ENCODE measurements around the gene SMYD3. TPM values are rescaled to one million over a fixed set of nuclear protein-coding genes. Genes with fewer than 3 reads are reported as not detected.

Gene SMYD3
- polyA plus RNA-seq, 3 donors from 2014 or later = 48.4 to 57.5 (median 50.8) TPM

DNA sequence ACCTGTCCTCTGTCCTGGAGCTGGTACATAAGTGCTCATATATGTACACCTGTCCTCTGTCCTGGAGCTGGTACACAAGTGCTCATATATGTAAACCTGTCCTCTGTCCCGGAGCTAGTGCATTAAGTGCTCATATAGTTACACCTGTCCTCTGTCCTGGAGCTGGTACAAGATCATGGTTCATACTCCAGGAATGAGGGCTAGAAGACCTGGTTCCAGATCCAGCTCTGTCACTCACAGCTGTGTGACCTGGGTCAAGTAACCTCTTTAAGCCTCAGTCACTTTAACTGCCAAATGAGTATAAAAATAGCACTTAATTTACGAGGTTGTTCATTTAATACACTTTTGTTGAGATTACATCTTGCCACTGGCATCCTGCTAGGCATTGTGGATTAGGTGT is 28.0 kb downstream of the SMYD3 start:
- H3K27ac Mint-ChIP-seq = no peak overlapping the region
- H3K36me3 Mint-ChIP-seq = no peaks in the 10 kb centered on the region
- peaks cover 23 to 29% of the 10 kb centered on the region in 2 donors for H3K4me1 Mint-ChIP-seq
- no peaks in the 10 kb centered on the region for H3K27me3 Mint-ChIP-seq (ENCODE audit: low read depth in 3 of 3)
- no peaks in the 10 kb centered on the region for H3K9me3 Mint-ChIP-seq
- DNase-seq = no peak
- H3K4me3 Mint-ChIP-seq = no peak overlapping the region

DNA sequence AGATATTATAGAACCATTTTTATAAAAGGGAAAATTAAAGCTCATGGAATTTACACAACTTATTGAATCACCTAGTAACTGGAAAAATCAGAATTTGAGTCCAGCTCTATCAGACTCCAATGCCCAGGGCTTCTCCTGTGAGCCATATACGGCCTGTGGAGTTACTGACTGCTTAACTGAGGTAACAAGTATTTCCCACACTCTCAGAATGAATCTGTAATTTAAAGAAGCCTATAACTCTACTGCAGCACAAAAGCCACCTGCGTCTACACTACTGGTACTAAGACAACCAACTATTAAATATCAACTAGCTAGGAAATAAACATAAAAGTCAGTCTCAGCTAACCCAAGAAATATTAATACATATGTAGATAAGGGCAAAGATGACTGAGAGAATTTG is 29.4 kb downstream of the SMYD3 start:
- Mint-ChIP-seq H3K4me1 (peaks cover 13 to 16% of the 10 kb centered on the region in 2 donors), H3K27ac (no peak overlapping the region), H3K27me3 (ENCODE audit: low read depth in 3 of 3) (no peaks in the 10 kb centered on the region), H3K9me3 (no peaks in the 10 kb centered on the region), H3K4me3 (no peak overlapping the region), H3K36me3 (no peaks in the 10 kb centered on the region)
- DNase-seq = no peak

DNA sequence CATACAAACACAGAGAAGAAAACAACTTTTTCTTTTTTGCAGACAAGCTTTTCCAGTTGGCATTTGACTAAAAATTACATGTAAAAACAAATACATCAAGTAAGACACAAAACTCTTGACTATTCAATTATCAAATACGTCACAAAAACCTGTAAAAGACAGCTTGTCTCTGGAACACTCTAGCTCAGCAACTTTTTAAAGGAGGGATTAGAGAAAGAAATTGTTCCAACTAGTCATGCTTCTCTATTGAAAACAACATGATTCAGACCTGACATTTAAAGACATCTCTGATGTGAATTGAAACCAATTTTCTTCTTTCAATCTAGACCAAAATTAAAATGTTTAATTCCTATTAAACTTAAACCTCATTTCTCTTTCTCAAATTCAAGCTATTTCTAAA is 30.3 kb downstream of the SMYD3 start:
- no peaks in the 10 kb centered on the region for H3K9me3 Mint-ChIP-seq
- H3K4me1 Mint-ChIP-seq = peaks cover 16 to 18% of the 10 kb centered on the region in 2 donors
- H3K36me3 Mint-ChIP-seq = no peaks in the 10 kb centered on the region
- no peak for DNase-seq
- no peak overlapping the region for H3K4me3 Mint-ChIP-seq
- H3K27ac Mint-ChIP-seq = no peak overlapping the region
- no peaks in the 10 kb centered on the region for H3K27me3 Mint-ChIP-seq (ENCODE audit: low read depth in 3 of 3)

DNA sequence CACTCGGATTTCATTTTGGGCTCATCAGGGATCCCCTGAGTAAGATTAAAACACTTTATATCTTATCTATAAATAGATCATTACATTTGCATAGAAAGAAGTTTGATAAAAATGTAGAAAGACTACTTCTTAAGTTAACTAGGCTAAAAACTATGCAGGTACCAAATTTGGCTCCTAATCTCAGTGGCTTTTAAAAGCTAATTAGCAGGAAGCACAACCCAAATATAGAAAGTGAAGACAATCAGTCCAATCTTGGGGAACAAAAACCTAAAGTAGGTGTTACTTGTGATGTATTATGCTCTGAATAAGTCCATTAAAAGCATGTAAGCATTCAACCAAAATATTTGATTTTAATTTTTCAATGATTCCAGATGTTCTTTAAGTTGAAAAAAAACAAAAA is 35.4 kb downstream of the SMYD3 start:
- peaks cover 6% of the 10 kb centered on the region in 2 donors for H3K4me1 Mint-ChIP-seq

DNA sequence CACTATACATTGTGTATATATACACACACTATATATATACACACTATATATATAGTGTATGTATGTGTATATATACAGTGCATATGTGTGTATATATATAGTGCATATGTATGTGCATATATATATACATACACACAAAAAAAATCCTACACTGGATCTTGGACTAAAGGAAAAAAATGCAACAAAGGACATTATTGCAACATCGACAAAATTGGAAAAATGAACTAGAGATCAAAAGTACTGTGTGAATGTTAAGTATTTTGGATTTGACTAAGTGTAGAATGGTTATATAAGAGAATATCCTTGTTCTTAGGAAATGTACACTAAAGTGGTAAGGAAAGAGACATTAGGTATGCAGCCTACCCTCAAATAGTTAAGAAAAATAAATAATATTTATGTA is 36.5 kb downstream of the SMYD3 start:
- H3K4me1 Mint-ChIP-seq = peaks cover 4 to 6% of the 10 kb centered on the region in 2 donors
- H3K27me3 Mint-ChIP-seq (ENCODE audit: low read depth in 3 of 3) = no peaks in the 10 kb centered on the region
- no peak overlapping the region for H3K4me3 Mint-ChIP-seq

More for the DNA sequence above, 35.4 kb downstream of the SMYD3 start:
- H3K36me3 Mint-ChIP-seq = no peaks in the 10 kb centered on the region
- DNase-seq = no peak
- H3K9me3 Mint-ChIP-seq = no peaks in the 10 kb centered on the region
- no peak overlapping the region for H3K27ac Mint-ChIP-seq
- H3K4me3 Mint-ChIP-seq = no peak overlapping the region
- no peaks in the 10 kb centered on the region for H3K27me3 Mint-ChIP-seq (ENCODE audit: low read depth in 3 of 3)

DNA sequence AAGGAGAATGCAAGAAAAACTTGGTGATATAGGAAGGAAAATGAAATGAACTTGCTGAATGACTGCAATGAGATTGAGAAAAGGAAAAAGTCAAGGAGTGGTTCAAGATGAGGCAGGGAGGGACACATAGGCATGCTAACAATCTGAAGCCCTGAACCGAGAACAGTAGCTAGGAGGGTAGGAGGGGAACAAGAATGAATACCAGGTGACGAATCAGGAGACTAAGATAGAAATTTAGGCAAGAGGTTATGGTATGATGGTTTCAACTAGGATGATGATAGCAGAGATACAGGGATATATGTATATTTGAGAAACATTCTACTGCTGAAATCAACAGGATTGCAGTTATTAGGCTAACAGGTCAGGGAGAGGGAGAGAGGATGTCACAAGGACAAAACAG is 44.1 kb downstream of the SMYD3 start:
- H3K4me1 Mint-ChIP-seq = peaks cover 20 to 36% of the 10 kb centered on the region in 2 donors
- peaks cover 6 to 7% (median 6%) of the 10 kb centered on the region in 3 donors for H3K36me3 Mint-ChIP-seq
- H3K27ac Mint-ChIP-seq = no peak overlapping the region
- no peak overlapping the region for H3K4me3 Mint-ChIP-seq
- H3K9me3 Mint-ChIP-seq = no peaks in the 10 kb centered on the region
- DNase-seq = no peak
- no peaks in the 10 kb centered on the region for H3K27me3 Mint-ChIP-seq (ENCODE audit: low read depth in 3 of 3)

More for the DNA sequence above, 36.5 kb downstream of the SMYD3 start:
- no peaks in the 10 kb centered on the region for H3K9me3 Mint-ChIP-seq
- no peak overlapping the region for H3K27ac Mint-ChIP-seq
- no peaks in the 10 kb centered on the region for H3K36me3 Mint-ChIP-seq
- no peak for DNase-seq

DNA sequence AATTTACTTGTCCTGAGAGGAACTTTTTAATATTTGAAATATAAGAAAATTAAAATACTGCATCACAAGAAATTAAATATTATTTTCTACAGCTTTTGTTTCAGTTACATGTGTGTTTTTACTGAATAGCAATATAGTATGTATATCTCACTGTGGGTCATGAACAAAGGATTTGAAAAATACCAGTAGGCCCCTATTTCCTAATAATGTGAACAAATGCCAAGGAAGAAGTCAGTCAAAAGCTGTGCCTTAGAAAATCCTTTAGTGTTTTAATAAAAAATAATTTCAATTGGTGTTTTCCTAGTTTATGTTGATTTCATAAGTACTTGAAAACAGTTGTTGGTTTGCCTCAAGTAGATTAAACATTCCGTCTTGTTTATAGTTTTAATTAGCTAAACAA is 46.7 kb downstream of the SMYD3 start:
- Mint-ChIP-seq H3K4me3 (no peak overlapping the region), H3K27me3 (ENCODE audit: low read depth in 3 of 3) (no peaks in the 10 kb centered on the region), H3K4me1 (peaks cover 21 to 39% of the 10 kb centered on the region in 2 donors), H3K27ac (no peak overlapping the region), H3K9me3 (no peaks in the 10 kb centered on the region), H3K36me3 (peaks cover 6 to 7% (median 6%) of the 10 kb centered on the region in 3 donors)
- no peak for DNase-seq

DNA sequence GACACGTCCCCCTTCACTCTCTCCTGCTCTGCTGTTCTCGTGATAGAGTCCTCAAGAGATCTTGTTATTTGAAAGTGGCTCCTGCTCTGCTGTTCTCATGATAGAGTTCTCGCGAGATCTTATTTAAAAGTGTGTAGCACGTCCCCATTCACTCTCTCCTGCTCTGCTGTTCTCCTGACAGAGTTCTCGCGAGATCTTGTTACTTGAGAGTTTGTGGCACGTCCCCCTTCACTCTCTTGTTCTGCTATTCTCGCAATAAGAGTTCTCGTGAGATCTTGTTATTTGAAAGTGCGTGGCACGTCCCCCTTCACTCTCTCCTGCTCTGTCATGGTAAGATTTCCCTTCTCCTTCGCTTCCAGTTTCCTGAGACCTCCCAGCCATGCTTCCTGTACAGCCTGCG is 47.9 kb downstream of the SMYD3 start:
- peaks cover 6 to 7% (median 6%) of the 10 kb centered on the region in 3 donors for H3K36me3 Mint-ChIP-seq
- H3K4me3 Mint-ChIP-seq = no peak overlapping the region
- no peak for DNase-seq
- H3K9me3 Mint-ChIP-seq = no peaks in the 10 kb centered on the region
- no peak overlapping the region for H3K27ac Mint-ChIP-seq
- H3K4me1 Mint-ChIP-seq = peaks cover 21 to 39% of the 10 kb centered on the region in 2 donors
- no peaks in the 10 kb centered on the region for H3K27me3 Mint-ChIP-seq (ENCODE audit: low read depth in 3 of 3)

DNA sequence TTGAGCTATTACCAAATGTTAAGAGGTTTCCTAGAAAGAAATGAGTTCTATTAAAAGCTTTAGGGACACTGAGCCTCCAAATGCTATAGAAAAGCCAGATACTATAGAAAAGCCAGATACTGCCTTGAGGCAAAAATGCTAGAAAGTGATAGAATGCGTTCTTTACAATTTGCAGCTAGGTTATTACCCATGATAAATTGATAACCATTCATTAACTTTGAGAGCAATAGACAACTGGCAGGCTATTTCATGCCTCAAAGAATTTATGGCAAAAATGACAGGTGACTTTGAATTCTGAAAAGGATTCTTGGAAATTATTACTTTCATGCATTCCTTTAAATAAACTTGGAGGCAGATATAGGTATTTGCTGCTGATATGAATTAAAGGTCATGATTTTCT is 51.6 kb downstream of the SMYD3 start:
- Mint-ChIP-seq H3K36me3 (peaks cover 0 to 6% (median 6%) of the 10 kb centered on the region in 3 donors), H3K27ac (no peak overlapping the region), H3K4me3 (no peak overlapping the region), H3K4me1 (peaks cover 15 to 29% of the 10 kb centered on the region in 2 donors), H3K27me3 (ENCODE audit: low read depth in 3 of 3) (no peaks in the 10 kb centered on the region), H3K9me3 (no peaks in the 10 kb centered on the region)
- DNase-seq = no peak

DNA sequence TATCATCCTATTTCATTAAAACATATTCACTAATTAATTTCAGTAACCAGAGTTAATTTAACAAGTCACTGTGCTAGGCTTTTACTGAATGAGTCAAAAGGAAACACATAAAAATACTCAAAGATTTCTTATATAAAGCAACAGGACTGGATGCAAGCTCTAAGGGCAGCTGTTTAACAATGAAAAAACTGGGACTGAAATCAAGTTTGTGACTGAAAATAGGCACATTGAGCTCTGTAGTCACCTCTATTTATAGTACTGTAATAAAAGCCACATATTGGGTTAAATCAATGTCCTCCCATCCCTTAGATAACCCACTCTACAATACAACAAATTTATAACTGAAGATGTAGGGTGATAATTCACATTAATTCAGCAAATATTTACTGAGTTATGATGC is 52.4 kb downstream of the SMYD3 start:
- H3K27me3 Mint-ChIP-seq (ENCODE audit: low read depth in 3 of 3) = no peaks in the 10 kb centered on the region
- H3K4me1 Mint-ChIP-seq = peaks cover 10 to 20% of the 10 kb centered on the region in 2 donors
- H3K36me3 Mint-ChIP-seq = peaks cover 0 to 6% (median 3%) of the 10 kb centered on the region in 3 donors
- H3K4me3 Mint-ChIP-seq = no peak overlapping the region
- H3K9me3 Mint-ChIP-seq = no peaks in the 10 kb centered on the region
- H3K27ac Mint-ChIP-seq = no peak overlapping the region
- DNase-seq = no peak

DNA sequence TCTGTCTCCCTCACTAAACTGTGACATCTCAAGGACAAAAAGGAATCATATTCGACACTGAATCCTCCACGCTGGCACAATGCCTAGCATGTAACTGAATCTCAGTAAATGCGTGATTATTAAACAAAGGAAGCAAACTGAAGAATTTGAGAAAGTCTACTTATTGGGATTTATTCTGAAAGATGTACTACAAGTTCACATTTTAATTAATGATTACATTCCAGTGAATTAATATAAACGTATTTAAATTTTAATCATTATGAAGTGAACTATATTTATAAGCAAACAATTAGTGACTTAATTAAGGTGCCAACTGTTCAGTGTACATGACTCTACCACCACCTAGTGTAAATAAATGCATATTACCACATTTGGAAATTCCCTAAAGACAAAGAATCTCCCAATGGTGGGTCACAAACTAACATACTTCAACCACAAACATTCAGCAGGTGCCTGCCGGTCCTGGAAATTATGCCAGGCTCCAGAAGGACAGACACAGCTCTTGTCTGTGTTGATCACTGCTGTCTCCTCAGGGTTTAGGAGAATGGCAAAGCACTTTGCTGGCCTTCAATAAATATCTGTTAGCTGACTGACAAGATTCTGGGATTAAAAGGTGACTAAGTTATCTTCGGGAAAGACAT is 56.3 kb downstream of the SMYD3 start:
- H3K9me3 Mint-ChIP-seq = no peaks in the 10 kb centered on the region
- peaks cover 0 to 8% (median 4%) of the 10 kb centered on the region in 3 donors for H3K36me3 Mint-ChIP-seq
- H3K27ac Mint-ChIP-seq = no peak overlapping the region
- H3K4me1 Mint-ChIP-seq = peaks cover 3 to 7% of the 10 kb centered on the region in 2 donors
- H3K27me3 Mint-ChIP-seq (ENCODE audit: low read depth in 3 of 3) = no peaks in the 10 kb centered on the region
- DNase-seq = peak in 2 of 3 donors; percentile 1 to 8
- no peak overlapping the region for H3K4me3 Mint-ChIP-seq

DNA sequence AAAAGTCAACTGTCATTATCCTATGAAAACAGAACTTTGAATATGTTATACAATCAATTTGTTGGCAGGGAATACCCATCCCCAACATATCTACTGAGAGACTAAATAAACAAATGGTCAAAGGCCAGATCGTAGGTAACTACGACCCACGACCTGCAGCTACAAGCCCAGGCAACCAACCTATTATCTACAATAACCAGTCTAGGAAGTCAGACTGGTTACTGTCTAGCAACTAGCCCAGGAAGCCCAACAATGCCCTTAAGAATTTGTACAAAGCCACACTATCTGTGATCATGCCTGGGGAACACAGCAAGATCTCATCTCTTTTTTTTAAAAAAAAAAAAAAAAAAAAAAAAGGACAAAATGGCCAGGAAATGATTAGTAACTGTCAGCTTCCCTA is 58.7 kb downstream of the SMYD3 start:
- DNase-seq = no peak
- no peaks in the 10 kb centered on the region for H3K27me3 Mint-ChIP-seq (ENCODE audit: low read depth in 3 of 3)
- peaks cover 3 to 7% of the 10 kb centered on the region in 2 donors for H3K4me1 Mint-ChIP-seq
- no peak overlapping the region for H3K27ac Mint-ChIP-seq
- H3K9me3 Mint-ChIP-seq = no peaks in the 10 kb centered on the region
- peaks cover 0 to 8% (median 4%) of the 10 kb centered on the region in 3 donors for H3K36me3 Mint-ChIP-seq
- no peak overlapping the region for H3K4me3 Mint-ChIP-seq

DNA sequence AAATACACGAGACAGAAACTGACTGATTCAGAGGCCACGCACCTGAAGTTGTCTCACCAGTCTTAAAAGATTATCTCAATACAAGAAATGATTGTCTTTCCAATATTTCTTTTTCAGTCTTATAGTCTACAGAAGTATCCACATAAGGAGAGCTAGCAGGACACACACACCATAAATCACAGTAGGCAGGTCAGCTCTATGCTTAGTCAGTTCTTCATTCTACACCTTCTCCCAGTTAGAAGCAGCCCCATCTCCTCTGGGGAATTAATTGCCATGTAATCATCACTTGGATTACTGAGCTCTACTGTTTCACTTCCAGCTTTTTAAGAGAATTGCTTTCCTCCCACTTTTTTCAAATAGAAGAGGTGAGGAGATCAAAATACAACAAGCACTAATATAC is 59.6 kb downstream of the SMYD3 start:
- no peak for DNase-seq
- Mint-ChIP-seq H3K4me1 (peaks cover 3 to 12% of the 10 kb centered on the region in 2 donors), H3K4me3 (no peak overlapping the region), H3K9me3 (no peaks in the 10 kb centered on the region), H3K27me3 (ENCODE audit: low read depth in 3 of 3) (peaks cover 0 to 2% (median 0%) of the 10 kb centered on the region in 3 donors), H3K27ac (no peak overlapping the region), H3K36me3 (peaks cover 0 to 8% (median 4%) of the 10 kb centered on the region in 3 donors)

DNA sequence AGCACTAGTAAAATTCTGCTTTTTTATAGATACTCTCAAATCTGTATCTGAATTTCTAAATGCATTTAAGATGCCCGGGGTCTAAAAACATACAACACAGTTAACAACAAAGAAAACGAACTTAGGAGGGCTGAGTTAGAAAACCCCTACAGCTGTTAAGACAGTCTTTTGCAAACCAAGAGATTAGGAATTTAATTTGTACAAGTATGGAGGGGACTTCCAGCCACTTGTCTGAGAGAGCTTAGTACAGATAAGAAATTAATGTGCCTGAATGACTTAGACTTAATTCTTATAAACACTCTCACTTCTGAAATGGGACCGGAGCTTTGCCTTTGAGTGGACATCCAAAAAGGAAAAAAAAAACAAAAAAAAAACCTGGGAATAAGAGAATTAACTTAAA is 61.6 kb downstream of the SMYD3 start:
- H3K9me3 Mint-ChIP-seq = no peaks in the 10 kb centered on the region
- peaks cover 0 to 2% (median 0%) of the 10 kb centered on the region in 3 donors for H3K27me3 Mint-ChIP-seq (ENCODE audit: low read depth in 3 of 3)
- no peak for DNase-seq
- H3K4me1 Mint-ChIP-seq = peaks cover 3 to 5% of the 10 kb centered on the region in 2 donors
- H3K36me3 Mint-ChIP-seq = peaks cover 0 to 8% (median 4%) of the 10 kb centered on the region in 3 donors
- H3K27ac Mint-ChIP-seq = no peak overlapping the region
- H3K4me3 Mint-ChIP-seq = no peak overlapping the region

DNA sequence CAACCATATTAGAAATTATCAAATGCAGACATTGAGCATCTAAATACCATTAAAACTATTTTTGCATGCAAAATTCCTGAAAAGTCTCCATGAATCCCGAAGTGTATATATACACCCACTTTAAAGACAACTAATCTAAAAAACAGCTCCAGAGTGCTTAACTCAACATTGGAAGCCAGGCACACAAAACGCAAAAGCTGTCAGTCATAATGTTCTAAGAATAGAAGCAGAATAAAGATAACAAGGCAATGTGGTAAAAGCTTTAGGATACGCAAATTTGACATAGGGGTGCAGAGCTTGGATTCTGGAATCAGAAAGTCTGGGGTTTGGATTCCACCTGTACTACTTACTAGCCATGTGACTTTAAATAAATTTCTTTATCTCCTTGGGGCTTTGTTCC is 62.5 kb downstream of the SMYD3 start:
- Mint-ChIP-seq H3K27me3 (ENCODE audit: low read depth in 3 of 3) (peaks cover 0 to 2% (median 0%) of the 10 kb centered on the region in 3 donors), H3K36me3 (peaks cover 0 to 8% (median 4%) of the 10 kb centered on the region in 3 donors), H3K4me3 (no peak overlapping the region), H3K4me1 (peaks cover 3 to 5% of the 10 kb centered on the region in 2 donors), H3K9me3 (no peaks in the 10 kb centered on the region), H3K27ac (no peak overlapping the region)
- DNase-seq = no peak
